Stimulated activated CD4-positive, alpha-beta T cell treated with anti-CD3 and anti-CD28 coated beads, Interleukin-1b, Interleukin-23, amount 100 ng/mL, for 48 hours (primary cell): ENCODE data around the gene DBX1.
"Not testable (repeated sequence)": the region's sequence is repeated elsewhere in the genome, so short reads cannot be mapped to it uniquely, and the experiment has no call there.

Experiments used
- DNase-seq: peaks from one replicate; pipeline ENCODE4 v3.0.0-alpha.2; 2020

The DBX1 gene

DNA sequence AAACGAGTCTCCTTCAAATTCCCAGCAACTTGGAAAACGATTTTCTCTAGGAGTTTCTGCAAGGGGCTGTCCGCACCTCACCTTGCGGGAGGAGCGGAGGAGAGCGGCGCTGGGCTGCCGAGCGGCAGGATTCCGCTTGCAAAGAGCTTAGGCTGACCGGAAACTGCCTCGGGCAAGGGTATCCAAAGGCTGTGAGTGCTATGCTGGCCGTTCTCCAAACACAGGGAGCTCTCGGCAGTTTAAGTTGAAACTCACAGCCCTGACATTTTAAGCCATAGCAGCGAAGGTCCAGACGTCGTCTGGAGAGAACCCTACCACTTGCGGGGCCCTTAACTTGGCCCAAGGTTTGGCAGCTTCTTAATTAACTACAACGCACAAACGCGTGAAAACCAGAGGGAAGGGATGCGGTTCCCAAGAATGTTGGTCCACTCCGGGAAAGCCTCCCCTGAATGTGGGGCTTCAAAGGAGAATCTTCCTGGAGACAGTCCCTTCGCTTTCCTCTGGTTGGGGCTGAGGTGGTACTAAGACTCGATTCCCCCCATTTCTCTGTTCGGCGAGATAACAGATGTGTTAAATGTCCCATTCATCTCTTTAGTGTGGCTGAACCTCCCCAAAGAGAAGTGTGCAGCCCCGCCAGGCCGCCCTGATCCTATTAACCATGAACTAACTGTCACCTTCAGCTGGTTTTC lies 1.1 kb upstream of the DBX1 start:
- DNase-seq, result no peak

GRCh38 chr11:20159466-20160381 lies 551 bp downstream of the DBX1 start:
- no peak for DNase-seq

DNA sequence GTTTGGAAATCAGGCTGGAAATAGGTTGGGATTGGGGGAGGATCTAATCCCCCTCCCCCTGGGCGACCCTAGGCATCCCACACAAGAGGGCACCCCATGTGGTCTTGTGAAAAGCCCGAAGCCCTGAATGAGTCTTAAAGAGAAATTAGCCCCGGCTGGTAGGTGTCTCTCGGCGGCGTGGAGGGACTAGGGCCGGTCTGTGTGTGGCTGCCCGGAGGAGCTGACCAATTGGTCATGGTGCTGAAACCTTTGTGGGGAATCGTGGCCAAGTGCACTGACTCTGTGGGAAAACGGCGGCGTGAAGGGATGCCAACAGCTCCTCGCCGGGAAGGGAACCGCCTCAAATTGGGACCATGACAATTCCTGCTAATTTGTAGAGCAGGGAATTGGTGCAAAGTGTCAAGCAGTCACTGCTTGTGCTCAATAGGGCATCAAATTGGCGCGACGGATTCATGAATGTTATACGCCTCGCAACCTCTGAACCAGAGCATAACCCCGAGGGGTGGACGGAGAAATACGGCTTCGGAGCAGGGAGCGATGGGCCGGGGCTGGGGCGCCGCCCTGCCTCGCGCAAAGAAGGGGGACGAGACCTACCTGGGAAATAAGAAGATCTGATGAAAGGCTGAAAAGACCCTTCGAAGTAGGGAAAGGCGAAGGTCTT lies 1.5 kb downstream of the DBX1 start:
- no peak for DNase-seq

DNA sequence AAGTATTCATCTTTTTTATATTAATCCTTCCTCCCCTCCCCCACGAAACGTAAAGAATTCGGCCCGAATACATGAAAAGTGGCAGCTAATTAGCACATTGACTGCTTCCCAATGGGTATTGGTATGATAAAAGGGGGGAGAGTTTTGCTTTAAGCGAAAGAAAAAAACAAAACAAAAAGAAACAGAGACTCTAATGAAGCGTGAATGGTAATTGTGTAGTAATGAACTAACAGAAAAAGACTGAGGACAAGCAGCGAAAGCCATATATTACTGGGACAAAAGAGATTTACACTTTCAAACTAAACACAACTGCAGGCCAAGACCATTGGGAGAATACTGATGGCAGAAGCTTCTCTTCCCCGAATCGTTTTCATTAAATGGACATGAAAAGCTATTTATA lies 2.5 kb downstream of the DBX1 start:
- no peak for DNase-seq

DNA sequence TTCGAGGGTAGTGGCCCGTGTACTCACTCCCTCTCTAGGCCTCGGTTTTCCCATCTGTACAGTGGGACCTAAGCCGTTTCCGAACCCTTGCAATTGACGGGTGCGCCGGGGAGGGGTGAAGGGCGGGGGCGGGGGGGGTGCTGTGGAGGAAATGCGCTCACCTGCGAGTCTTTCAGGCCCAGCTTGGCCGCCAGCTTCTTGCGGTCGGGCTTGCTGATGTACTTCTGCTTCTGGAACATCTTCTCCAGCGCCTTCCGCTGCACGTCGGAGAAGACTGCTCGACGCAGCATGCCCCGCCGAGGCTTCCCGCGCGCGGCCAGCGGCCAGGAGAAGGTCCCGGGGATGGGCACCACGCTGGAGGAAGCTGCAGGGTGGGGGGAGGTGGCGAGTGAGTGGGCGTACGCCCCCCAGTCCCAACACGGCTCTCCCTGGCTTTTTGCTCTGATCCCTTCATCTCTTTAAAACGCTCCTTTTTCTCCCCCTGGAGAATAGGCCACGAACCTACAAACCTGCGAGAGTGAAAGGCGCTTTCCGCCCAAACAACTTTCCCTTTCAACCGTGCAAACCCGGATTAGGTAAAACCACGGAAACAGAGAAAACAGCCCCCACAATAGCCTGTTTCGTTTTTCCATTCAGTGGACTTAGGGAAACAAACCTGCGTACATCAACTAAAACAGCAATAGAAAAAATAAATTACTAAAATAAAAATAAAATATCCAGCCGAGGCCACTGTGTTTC lies 3.2 kb downstream of the DBX1 start:
- DNase-seq, result peak; percentile 19

GRCh38 chr11:20156280-20156875 lies 3.9 kb downstream of the DBX1 start:
- peak; percentile 42 for DNase-seq

GRCh38 chr11:20155683-20156279 lies 4.5 kb downstream of the DBX1 start:
- DNase-seq, result no peak

DNA sequence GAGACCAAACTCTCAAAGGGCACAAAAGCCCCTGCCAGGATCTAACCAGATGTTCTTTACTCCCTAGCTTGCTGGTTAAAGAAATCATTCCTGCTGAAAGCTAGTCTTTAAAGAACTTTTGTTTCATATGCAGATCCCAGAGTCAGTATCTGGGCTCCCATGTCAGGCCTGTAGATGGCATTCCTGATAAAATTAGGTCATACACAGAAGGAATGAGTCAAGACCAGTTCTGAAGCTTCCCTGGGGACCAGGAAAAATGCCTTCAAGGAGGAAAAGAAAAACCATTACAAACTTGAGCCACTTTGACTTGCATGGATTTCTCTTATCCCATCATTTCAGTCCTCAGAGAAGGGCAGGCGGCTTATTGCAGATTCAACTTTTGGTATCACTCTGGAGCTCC lies 5.9 kb downstream of the DBX1 start:
- DNase-seq, result no peak

DNA sequence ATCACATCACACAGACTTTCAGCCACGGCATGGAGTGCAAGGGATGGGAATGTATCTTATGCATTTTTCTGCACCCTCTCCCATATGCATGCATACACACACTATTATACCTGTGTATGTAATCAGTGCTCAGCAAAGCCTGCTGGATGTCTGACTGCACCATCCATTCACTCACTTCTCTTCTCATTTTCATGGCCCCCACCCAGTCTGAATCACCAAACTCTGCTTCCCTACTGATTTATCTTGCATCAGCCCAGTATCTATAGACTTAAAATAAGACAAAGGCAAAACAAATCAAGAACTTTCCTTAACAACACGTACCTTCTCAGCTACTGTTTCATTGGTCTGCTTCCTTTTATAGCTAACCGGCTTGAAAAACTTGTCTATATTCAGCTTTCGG lies 21.6 kb downstream of the DBX1 start:
- no peak for DNase-seq

- no peak for DNase-seq
Measured at GRCh38 chr11:20137637-20138036, 22.6 kb downstream of the DBX1 start.

DNA sequence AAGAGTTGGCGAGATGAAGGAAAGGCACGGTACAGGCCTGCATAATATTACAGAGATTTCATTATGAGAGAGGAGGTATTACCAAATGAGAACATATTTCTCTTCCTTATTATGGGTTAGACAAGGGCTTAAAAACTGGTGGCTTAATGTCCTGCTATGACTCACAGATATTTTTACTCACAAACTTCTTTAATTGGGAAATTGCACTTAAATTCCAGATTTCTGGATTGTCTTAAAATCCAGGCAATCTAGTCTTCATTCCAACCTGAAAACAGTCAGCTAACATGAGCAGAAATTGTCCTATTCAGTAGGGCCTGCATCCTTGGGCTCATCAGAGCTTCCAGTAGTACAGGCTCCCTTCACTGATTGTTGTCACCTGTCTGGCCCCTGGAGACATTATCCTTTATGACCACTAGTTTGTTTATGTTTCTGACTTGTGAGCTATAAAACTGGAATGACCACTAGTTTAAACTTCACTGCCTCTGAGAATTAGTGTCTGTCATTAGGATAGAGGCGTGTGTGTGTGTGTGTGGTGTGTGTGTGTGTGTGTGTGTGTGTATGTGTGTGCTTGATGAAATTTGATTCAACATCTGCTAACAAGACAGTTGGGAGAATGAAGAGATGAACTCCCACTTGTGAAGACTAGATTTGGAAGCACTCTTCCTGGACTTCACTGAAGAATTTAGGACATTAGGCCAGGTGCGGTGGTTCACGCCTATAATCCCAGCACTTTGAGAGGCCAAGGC lies 25.1 kb downstream of the DBX1 start:
- no peak for DNase-seq

- no peak for DNase-seq
Measured at GRCh38 chr11:20132667-20133039, 27.6 kb downstream of the DBX1 start.

- peak; percentile 43 for DNase-seq
Measured at GRCh38 chr11:20131788-20132666, 28.2 kb downstream of the DBX1 start.

GRCh38 chr11:20129665-20130064 lies 30.6 kb downstream of the DBX1 start:
- no peak for DNase-seq

DNA sequence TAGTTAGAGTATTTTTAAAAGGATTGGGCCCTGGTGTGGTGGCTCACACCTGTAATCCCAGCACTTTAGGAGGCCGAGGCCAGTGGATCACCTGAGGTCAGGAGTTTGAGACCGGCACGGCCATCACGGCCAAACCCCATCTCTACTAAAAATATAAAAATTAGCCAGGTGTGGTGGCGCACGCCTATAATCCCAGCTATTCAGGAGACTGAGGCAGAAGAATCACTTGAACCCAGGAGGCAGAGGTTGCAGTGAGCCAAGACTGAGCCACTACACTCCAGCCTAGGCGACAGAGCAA lies 31.8 kb downstream of the DBX1 start:
- not testable (repeated sequence) for DNase-seq

DNA sequence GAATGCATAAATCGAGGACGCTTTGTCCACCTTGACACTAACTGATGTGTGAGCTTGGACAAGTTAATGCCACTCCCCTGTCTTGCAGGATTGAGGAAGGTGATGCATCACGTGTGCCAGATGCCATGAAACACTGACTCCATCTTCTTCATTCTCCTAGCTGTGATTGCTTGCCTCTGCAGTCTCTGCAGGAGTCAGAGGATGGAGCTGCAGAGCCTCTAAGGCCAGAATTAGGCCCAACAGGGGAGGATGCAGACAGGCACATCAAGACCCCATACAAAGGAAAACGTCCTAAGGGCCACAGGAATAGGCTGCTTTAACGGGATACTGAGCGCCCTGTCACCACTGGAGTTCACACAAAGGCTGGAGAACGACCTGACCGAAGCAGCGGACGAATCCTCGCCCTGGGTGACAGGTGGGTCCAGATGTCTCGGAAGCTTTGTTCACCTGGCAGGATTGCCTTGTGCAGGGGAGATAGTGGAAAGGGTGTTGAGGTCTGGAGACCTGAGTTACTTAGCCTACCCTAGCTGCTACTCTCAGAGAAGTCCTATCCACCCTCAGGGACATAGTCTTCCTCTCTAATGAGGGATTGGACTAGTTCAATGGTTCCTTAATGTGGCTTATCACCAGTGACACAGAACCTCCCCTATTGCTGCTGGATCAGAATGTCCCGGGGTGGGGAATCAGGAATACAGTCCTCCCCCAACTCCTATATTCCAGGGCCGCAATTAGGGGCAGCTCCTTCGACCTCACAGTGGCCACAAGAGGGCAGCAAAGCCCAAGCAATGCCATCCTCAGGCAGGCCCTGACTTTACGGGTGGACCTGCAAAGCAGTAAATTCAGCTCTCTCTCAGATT lies 32.4 kb downstream of the DBX1 start:
- peak; percentile 72 for DNase-seq

GRCh38 chr11:20126724-20127123 lies 33.6 kb downstream of the DBX1 start:
- no peak for DNase-seq

GRCh38 chr11:20125927-20126326 lies 34.3 kb downstream of the DBX1 start:
- DNase-seq, result no peak

- no peak for DNase-seq
Measured at GRCh38 chr11:20122131-20122530, 38.1 kb downstream of the DBX1 start.
